CD4-positive, alpha-beta T cell treated with Interferon gamma for 1 hour (primary cell): Measurements from ENCODE around the gene MTA1.

Source experiments
- DNase-seq: peaks from one replicate; pipeline ENCODE4 v3.0.0-alpha.2; 2020

MTA1 gene

GRCh38 chr14:105447651-105448640 lies 28.3 kb downstream of the MTA1 start:
- DNase-seq: no peak

- peak; percentile 64 for DNase-seq
Observed at GRCh38 chr14:105448706-105449111, 29.1 kb downstream of the MTA1 start.

- no peak for DNase-seq
Observed at GRCh38 chr14:105449276-105450122, 29.9 kb downstream of the MTA1 start.

GRCh38 chr14:105450123-105450505 lies 30.5 kb downstream of the MTA1 start:
- DNase-seq: no peak

- no peak for DNase-seq
Observed at GRCh38 chr14:105450864-105451720, 31.5 kb downstream of the MTA1 start.

- DNase-seq: no peak
Observed at GRCh38 chr14:105452963-105453362, 33.3 kb downstream of the MTA1 start.

GRCh38 chr14:105453847-105454246 lies 34.2 kb downstream of the MTA1 start:
- DNase-seq: no peak

- DNase-seq: no peak
Observed at GRCh38 chr14:105455086-105455640, 35.5 kb downstream of the MTA1 start.

- no peak for DNase-seq
Observed at GRCh38 chr14:105455766-105456660, 36.4 kb downstream of the MTA1 start.

GRCh38 chr14:105456736-105457617 lies 37.4 kb downstream of the MTA1 start:
- no peak for DNase-seq

- no peak for DNase-seq
Observed at GRCh38 chr14:105458010-105458409, 38.4 kb downstream of the MTA1 start.

- DNase-seq: no peak
Observed at GRCh38 chr14:105458571-105458970, 38.9 kb downstream of the MTA1 start.

GRCh38 chr14:105460116-105460515 lies 40.5 kb downstream of the MTA1 start:
- DNase-seq: no peak

GRCh38 chr14:105460616-105461015 lies 41.0 kb downstream of the MTA1 start:
- no peak for DNase-seq

GRCh38 chr14:105461903-105462302 lies 42.3 kb downstream of the MTA1 start:
- DNase-seq: no peak

- no peak for DNase-seq
Observed at GRCh38 chr14:105464501-105464900, 44.9 kb downstream of the MTA1 start.

GRCh38 chr14:105465209-105466031 lies 45.8 kb downstream of the MTA1 start:
- DNase-seq: no peak

GRCh38 chr14:105466531-105467248 lies 47.1 kb downstream of the MTA1 start:
- DNase-seq: no peak
